ENCODE measurements around the gene ADH4.
"Not testable (repeated sequence)": the region's sequence is repeated elsewhere in the genome, so short reads cannot be mapped to it uniquely, and the experiment has no call there.

The ADH4 gene

DNA sequence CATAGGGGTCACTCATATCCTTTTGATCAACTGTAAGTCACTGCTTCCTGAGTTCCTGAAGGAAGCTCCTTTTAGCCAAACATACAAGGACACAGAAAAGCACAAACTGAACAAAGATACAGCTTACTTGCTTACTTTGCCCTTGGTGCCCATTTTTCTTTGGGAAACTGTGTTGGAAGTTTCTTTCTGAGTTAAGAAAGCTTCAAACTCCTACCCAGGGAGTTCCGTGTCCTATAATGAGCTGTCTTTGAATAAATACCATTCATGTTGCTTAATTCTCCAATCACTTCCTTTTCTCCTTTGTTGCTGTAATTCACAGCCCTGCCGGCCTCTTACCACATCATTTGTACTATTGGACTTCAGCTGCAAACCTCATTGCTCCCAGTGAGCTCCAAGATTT is at the start of gene ADH4:
Gene ADH4 (minus strand): TSS at position 228 of the 400 bp plus-strand sequence. CDS start 75 bp downstream, at position 153.
- no peak for DNase-seq (ENCODE audit: low read depth)

DNA sequence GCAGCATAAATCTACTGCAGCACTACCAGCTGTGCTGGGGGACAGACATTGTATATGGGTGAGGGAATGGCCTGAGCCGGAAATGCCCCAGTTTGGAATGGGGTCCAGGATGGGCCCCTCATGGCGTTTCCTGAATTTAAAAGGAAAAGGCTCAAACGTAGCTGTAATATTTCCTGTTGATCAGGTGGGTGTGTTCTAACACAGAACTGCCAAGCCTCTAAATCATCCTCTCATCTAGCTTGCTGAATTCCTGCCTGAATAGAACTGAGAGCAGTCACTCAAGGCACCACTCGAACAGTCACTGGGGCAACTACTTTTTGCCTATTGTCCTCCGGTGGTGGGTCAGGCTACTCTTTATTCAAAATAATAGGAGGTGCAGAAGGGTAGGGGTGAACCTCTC is 46.2 kb upstream of the ADH4 start:
- no peak for DNase-seq (ENCODE audit: low read depth)

DNA sequence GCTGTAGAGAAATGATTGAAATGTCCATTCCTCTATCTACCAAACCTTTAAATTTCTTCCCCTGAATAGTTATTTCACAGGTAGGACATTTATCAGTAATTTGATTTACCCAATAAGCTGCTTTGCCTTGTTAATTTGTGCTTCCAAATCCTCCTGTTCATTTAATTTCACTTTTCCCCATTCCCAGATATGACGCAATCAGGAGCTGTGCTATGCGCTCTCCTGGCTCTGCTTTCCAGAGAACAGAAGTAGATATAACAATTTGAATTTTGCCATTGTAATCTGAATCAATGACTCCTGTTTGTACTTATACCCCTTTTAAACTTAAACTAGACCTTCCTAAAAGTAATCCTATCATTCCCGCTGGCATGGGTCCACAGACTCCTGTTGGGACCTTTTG is 45.8 kb upstream of the ADH4 start:
- DNase-seq (ENCODE audit: low read depth) = not testable (repeated sequence)

DNA sequence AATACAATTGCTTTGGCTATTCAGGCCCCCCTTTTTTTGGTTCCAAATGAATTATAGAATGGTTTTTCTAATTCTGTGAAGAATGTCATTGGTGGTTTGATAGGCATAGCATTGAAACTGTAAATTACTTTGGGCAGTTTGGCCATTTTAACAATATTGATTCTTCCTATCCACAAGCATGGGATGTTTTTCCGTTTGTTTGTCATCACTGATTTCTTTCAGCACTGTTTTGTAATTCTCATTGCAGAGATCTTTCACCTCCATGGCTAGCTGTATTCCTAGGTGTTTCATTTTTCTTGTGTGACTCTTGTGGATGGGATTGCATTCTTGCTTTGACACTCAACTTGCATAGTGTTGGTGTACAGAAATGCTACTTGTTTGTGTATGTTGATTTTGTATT is 41.9 kb upstream of the ADH4 start:
- DNase-seq (ENCODE audit: low read depth) = no peak

DNA sequence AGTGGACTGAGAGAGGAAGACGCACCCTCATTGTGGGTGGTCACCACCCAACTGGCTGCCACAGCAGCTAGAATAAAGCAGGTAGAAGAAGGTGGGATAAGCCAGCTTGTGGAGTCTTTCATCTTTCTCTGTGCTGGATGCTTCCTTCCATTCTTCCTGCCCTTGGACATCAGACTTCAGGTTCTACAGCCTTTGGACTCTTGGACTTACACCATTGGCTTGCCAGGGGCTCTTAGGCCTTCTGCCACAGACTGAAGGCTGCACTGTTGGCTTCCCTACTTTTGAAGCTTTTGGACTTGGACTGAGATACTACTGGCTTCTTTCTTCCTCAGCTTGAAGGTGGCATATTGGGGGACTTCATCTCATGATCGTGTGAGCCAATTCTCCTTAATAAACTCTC is 41.5 kb upstream of the ADH4 start:
- no peak for DNase-seq (ENCODE audit: low read depth)

DNA sequence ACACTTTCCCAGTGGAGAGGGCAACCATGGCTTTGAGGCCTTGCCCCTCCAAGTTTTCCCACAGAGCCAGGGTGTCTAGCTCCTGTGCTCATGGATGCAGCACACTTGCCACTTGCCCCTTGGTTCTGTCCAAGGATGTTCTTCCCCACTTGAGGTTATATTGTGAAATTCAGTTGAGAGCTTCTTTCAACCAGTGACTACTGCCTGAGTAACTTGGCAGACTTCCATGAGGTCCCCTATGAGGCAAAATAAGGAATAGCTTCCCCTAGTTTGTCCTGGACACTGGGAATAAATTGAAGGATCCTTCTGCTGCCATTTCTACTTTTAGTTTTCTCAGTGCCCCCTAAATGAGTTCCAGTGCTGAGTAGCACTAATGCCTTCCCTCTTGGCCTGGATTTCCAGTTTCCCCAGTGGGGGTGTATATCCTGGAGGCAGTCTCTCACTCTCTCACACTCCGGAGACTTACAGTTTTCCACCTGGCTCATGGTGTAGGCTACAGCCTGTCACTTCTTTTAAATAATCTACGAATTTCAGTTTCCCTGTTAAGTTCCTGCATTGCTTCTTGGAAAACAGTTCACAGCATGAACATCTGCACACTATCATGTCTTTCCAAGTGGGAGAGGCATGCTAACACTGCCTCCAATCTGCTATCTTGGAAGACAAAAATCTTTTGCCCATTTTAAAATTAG is 36.4 kb upstream of the ADH4 start:
- no peak for DNase-seq (ENCODE audit: low read depth)

DNA sequence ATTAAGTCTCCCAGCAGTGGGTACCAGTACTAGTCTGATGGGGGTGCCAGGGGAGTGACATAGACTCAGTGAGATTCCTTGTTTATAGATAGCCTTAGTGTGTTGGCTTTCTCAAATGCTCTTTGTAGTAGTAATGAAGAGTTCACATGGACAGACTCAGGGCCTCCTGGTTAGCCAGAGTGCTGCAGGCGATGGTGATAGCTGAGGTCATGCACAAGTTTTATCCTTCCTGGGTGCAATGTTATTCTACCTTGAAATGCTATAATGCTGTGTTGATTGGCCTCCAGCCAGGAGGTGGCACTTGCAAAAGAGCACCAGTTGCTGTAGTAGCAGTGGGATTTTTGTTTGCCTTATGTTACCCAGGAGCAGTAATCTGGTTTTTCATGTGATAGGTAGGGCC is 35.5 kb upstream of the ADH4 start:
- no peak for DNase-seq (ENCODE audit: low read depth)

DNA sequence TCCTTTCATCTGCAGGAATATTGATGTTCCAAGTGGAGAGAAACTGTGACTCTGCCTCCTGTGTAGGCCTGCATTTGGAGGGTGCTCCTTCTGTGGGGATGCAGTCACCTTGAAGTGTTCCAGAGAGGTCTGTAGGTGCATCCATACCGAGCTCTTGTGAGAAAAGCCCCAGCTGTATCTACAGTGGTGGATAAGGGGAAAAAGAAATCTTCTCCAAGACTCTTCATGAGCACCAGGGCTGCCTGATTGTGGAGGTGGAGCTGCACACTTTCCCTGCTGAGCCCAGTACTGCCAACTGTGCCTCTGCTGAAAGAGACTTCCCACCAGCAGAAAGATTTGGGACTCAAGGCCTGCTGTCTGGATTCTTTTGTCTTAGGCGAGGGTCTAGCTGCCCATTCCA is 35.1 kb upstream of the ADH4 start:
- no peak for DNase-seq (ENCODE audit: low read depth)

DNA sequence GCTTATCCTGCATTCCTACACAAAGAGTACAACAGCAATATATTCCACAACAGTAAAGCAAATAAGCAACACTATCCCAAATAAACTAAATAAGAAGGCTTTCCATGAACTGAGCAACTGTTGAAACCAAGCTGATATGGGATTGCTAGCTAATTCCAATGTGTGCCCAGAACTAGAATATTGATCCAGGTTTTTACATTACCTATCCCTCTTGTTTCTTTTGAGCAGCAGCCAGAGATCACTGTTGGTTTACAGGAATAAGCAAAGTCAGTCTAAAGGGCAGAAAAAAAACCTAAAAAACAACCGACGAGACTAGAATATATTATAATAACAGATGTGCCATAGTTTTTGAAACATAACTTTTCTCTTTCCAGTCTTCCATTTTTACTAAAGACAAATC is 22.4 kb upstream of the ADH4 start:
- DNase-seq (ENCODE audit: low read depth) = no peak

DNA sequence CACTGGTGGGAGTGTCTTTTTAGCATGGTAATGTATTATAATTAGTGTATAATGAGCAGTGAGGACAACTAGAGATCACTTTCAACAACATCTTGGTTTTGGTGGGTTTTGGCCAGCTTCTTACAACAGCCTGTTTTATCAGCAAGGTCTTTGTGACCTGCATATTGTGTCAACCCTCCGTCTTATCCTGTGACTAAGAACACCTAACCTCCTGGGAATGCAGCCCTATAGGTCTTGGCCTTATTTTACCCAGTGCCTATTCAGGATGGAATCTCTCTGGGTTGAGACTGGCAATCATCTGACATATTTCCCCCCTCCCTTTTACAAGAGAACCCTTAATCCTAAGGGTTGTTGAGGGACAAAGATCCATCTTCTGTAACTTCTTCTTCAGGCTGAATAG is 21.9 kb upstream of the ADH4 start:
- DNase-seq (ENCODE audit: low read depth) = no peak

DNA sequence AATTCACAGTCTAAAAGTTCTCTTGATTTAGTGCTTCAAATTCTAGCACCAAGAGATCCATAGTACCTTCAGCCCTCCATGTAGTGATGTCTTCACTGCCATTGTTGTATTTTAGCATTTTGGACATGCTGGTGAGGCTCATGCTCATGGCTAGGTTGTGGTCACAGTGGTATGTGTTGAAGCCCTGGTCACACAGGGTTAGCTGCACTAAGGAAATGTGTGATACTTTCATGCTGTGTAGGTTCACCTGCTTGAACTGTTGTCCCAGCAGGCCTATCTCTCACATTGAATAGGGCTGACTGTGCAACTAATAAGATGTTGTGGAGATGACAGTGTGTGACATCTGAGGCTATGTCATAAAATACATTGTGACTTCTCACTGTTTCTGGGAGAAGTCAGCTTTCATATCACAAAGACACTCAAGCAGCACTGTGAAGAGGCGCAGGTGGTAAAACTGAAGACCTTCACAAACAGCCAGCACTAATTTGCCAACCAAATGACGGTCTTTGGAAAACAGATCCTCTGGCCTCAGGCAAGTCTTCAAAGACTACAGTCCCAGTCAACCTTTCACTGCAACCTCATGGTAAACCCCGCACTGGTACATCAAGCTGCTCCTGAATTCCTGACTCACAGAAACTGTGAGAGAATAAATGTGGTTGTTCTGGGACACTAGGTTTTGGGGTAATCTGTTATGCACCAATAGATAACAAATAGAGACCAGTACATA is 17.4 kb upstream of the ADH4 start:
- no peak for DNase-seq (ENCODE audit: low read depth)

DNA sequence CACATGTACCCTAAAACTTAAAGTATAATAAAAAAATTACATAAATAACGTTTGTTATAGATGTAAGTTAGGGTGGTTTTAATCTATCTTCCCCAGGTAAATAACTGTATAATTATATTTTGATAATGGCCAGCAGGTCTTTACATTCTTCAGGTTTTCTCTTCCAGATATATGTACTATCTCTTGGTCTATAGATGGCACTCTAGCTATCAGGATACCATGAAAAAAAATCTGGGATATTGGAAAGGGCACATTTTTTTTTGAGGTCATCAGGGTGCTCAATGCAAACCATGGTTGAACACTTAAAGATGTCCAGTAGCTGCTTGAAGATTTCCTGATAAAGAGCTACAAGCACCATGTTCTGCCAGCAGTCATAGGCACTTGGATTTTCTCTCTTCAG is 15.6 kb upstream of the ADH4 start:
- DNase-seq (ENCODE audit: low read depth) = no peak

DNA sequence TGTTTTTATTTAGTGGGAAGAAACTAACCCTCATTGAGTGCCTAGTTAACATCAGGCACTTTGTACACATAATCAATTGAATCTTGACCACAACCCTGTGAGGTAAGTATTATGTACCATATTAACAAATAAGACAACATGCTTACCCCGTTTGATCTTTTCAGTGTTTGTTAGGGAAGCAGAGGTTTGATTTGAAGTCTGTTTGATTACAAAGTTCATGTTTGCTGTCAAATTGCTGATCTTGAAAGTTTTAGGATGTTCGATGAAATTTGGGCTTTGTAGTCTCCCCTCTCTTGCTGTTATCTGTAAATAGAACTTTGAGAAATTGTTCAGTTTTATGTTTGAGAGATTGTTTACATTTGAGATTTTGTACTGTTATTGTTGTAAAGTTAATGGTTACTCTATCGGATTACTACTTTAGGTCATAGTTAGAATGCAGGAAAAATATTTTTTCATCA is 13.4 kb upstream of the ADH4 start:
- DNase-seq (ENCODE audit: low read depth) = no peak

DNA sequence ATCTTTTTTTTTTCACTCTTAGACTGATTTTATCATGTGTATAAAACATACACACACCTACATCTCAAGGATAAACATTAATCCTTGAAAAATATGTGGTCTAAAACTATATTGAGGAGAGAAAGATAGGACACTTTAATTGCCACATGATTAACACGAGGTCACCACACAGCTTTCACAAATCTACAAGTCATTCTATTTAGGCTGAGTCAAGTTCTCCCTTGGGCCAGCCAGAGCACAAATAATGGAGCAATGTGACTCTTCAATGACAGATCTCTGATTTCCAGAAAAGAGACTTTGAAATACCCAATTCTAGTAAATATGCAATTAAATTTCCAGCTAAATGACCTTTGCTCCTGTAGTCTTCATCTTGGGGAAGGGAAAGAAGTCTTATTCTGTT is 12.9 kb upstream of the ADH4 start:
- no peak for DNase-seq (ENCODE audit: low read depth)

DNA sequence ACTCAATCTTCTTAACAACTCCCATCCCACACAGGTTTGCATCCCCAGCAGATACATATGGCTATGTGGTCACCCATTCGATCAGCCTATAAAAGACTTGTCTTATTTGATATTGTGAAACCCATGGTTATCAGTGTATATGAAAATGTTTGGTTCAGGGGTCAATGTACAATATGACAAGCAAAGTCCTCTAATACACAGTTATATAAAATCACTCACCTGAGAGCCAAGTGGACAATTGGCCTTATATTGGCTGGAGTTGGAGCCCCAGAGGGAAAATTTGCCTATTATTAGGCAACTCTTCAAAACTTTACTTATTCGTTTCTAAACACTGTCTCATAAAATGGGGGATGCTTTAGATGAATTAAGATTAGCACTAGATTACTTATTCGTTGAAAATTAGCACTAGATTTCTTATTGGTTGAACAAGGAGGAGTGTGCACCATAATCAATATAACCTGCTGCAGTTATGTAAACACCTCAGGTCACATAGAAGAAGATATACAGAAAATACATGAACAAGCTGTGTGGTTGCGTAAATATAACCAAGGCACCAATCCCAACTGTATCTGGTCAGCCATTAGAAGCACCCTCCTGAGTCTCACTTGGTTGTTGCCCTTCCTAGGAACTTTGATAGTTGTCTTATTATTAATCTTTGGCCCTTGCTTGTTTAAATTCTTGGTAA is 10.7 kb upstream of the ADH4 start:
- no peak for DNase-seq (ENCODE audit: low read depth)

DNA sequence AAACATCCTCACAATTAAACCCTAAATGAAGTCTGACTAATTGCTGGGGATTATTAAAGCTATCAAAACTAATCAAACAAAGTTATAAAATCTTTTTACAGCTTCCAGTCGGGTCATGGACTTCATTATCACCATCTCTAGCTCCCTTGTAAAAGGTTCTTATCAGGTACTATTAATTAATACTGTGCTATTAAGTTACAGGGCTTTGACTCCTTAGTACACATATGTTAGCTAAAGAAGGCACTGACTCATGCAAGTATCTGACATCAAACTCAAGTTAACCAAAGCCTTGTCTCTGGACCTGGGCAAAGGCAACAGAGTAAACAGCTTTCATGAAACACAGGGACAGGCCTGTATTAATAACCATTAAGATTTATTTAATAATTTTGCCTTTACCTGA is 7.9 kb upstream of the ADH4 start:
- no peak for DNase-seq (ENCODE audit: low read depth)

DNA sequence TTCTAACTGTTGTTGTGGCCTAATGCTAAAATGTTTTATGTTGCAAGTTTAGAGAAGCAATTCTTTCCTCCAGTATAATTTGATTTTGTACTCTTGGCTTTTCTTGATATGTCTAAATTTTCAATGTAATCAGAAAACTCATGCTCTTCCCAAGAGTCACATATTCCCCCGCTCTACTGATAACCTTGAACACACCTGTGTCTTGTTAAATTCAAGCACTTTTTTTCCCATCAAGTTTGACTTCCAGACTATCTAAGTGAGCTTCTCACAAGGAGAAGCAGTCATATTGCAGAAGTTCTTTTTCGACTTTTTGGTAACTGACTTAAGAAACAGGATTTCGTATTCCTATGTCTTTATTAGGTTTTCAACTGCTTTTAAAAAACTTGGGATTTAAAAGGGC is 7.4 kb upstream of the ADH4 start:
- DNase-seq (ENCODE audit: low read depth) = no peak

DNA sequence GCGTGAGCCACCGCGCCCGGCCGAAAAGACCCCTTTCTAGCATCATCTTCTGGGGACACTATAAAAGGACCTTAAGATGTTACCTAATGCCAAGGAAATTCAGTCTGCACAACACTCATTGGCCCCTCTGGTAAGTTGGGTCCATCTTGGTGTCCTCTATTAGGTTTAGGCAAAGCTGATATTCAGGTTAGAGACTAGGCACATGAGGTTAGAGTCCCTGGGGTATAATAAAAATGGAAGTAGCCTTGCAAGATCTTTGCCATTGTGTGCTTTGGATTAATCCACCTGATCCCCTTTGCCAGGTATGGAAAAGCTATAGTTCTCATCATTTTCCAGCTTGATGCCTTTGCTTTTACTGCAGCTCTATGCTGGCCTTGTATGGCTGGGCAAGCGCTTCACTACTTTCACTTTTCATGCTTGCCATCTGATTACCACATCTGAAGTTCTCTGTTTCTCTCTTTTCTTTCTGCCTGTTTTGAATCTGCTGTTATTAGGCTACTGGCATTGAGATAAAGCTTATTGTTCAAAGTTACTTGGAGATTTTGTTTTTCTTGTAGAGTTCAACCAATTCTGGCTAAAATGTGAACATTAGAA is 5.4 kb upstream of the ADH4 start:
- DNase-seq (ENCODE audit: low read depth) = no peak

DNA sequence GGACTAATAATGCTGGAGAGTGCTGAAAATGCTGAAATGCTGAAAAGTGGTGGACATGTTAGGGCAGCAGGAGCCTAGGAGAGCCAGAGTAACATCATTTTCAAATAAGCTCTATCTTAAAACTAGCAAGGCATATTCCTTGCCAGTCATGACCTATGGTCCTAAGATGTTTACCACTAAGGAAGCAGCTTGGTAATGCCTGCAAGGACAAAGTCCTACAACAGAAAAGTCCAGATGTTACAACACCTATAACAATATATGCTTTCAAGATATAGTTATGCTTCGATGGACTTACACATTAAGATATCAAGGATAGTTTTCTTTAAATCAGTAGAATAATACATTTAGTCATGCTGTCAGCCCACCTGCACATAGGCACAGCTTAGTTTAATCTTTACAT is 4.5 kb upstream of the ADH4 start:
- no peak for DNase-seq (ENCODE audit: low read depth)

DNA sequence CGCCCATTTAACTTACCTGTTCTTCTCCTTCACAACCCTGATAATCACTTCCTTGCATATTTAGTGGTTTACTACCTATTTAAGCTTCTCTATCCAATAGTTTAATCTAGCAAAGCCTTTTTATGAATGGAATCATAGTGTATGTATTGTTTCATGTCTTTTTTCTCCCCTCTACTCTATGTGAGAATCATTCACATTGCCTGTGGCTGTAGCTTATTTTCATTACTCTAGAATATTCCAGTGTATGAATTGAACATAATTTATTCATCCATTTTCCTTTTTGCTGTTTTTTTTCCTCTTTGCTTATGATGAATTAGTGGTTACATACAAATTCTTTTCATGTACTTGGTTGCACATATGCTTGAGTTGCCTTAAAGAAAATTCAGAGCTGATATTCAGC is 490 bp upstream of the ADH4 start:
- no peak for DNase-seq (ENCODE audit: low read depth)

DNA sequence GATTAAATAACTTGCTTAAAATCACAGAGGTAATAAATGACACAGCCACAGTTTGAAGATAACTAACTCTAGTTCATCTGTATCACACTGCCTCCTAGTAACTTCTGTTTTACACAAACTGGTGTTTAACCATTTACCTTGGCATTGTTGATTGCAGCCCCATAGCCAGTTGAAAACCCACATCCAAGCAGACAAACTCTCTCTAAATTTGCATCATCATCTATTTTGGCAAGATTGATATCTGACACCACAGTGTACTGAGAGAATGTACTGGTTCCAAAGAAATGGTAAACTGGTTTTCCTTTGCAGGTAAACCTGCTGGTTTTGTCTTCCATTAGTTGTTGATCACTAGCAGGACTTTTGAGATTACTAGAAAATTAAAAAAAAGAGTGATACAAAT is 7.8 kb downstream of the ADH4 start:
- DNase-seq (ENCODE audit: low read depth) = no peak

DNA sequence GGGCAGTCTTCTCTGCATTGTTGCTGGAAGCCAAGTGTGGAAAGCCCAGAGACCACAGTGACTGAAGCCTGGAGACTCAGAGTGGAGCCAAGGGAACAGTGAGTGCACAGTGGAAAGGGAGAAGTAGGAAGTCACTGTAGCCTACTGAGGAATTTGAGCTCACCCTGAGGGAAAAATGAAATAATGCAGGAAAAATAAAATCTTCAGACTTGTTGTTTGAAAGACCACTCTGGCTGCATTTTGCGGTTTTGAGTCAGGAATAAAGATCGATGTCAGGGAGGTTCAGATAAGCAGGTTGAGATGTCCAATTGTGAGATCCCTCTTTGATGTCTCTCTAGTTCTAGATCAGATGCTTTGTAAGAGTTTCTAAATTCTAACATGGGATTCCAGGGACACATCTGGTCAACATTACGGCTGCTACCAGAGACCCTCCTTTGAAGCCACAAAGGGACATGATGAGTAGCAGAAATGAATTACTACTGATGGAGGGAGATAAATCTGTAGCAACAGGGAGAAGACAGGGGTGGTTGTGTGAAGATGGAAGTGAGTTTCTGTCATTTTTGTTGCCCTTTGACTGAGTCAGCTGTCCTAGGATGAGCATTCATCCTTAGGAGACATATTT is 8.4 kb downstream of the ADH4 start:
- DNase-seq (ENCODE audit: low read depth) = no peak

DNA sequence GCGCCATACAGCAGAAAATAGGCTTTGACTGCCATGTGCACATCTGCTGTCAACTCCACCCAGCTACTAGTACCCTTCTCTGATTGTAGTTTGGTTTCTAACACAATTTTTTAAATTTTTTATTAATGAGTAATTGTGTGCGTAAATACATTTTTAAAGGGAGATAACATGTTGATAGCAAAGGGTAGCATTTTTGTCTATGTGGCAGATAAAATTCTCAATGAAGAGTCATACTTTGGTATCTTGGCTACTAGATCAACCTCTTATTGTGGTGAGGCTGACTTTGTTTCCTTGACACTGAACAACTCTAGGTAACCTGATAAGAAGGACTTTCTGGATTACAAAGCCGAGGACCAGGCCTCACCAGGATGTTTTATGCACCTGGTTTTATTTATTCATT is 9.5 kb downstream of the ADH4 start:
- DNase-seq (ENCODE audit: low read depth) = no peak
